RPMI7951 (cell line): ENCODE data around the gene TRIM37. TPM values are rescaled to one million over a fixed set of nuclear protein-coding genes. Genes with fewer than 3 reads are reported as not detected.

ENCODE experiments used
- DNase-seq: peaks from one replicate; pipeline ENCODE4 v3.0.0-alpha.2; 2012; ENCODE audit warnings: low read depth
- total RNA-seq: library from RNA; depleted of rRNA; stranded (reverse); fragments of >200 nt; shearing (Covaris generic); gene quantifications from 2 replicates; pipeline ENCODE4 v1.2.3, GENCODE V29; 2014; rRNA removed

The TRIM37 gene
- total RNA-seq, 1 experiment from 2014 or later: 22.9 TPM

GRCh38 chr17:58932956-58933355, 173.7 kb downstream of the TRIM37 start:
- no peak for DNase-seq

Other genes with a start within 250 kb of the TRIM37 start
- gene SKA2, start 48.3 kb upstream of the TRIM37 start, total RNA-seq: 120 and 147 TPM in 2 replicates
- gene PRR11, start 48.9 kb upstream of the TRIM37 start, total RNA-seq: 31.3 and 32.7 TPM in 2 replicates
- 14.0 and 18.0 TPM in 2 replicates for gene SMG8, start 103.2 kb upstream of the TRIM37 start, total RNA-seq
- gene GDPD1, start 113.6 kb upstream of the TRIM37 start, total RNA-seq: 0.72 and 1.2 TPM in 2 replicates
- 1.5 and 1.9 TPM in 2 replicates for gene YPEL2, start 224.8 kb upstream of the TRIM37 start, total RNA-seq